Endothelial cell (in vitro differentiated cells): ENCODE measurements around the gene DTNBP1. TPM values are rescaled to one million over a fixed set of nuclear protein-coding genes. Genes with fewer than 3 reads are reported as not detected.

Experiments used
- DNase-seq: peaks from one replicate; pipeline ENCODE4 v3.0.0; 2021; ENCODE audit warnings: low spot score
- H3K27ac Mint-ChIP-seq: one replicate; pipeline ENCODE4 v1.8.0; 2021; ENCODE audit warnings: mixed read lengths, inconsistent platforms; ENCODE audit not compliant: unreplicated experiment
- H3K27me3 Mint-ChIP-seq: one replicate; pipeline ENCODE4 v1.8.0; 2021; ENCODE audit warnings: mild to moderate bottlenecking, moderate library complexity, mixed read lengths, inconsistent platforms; ENCODE audit not compliant: unreplicated experiment
- H3K36me3 Mint-ChIP-seq: one replicate; pipeline ENCODE4 v1.8.0; 2021; ENCODE audit warnings: mild to moderate bottlenecking, low read depth, mixed read lengths, inconsistent platforms; ENCODE audit not compliant: unreplicated experiment
- H3K4me1 Mint-ChIP-seq: one replicate; pipeline ENCODE4 v1.8.0; 2021; ENCODE audit warnings: mild to moderate bottlenecking, mixed read lengths, inconsistent platforms; ENCODE audit not compliant: unreplicated experiment
- H3K4me3 Mint-ChIP-seq: one replicate; pipeline ENCODE4 v1.8.0; 2021; ENCODE audit warnings: mild to moderate bottlenecking, mixed read lengths, inconsistent platforms; ENCODE audit not compliant: unreplicated experiment
- H3K9me3 Mint-ChIP-seq: one replicate; pipeline ENCODE4 v1.8.0; 2021; ENCODE audit warnings: mixed read lengths, inconsistent platforms; ENCODE audit not compliant: unreplicated experiment
- CTCF ChIP-seq: fragments of 200-600 bp; sonication (generic); IDR thresholded peaks from one replicate; pipeline ENCODE4 v1.5.0; 2021; ENCODE audit warnings: antibody characterized with exemption; ENCODE audit not compliant: unreplicated experiment
- total RNA-seq: library from RNA; stranded (reverse); fragmentation: NEBNext Ultra II Directional; extraction: Animal tissue kit (Norgen Biotek cat#: 25700); gene quantifications from one replicate; pipeline ENCODE4 v1.2.1, GENCODE V29; 2021; ENCODE audit not compliant: unreplicated experiment

DTNBP1 gene
- total RNA-seq, 1 donor from 2014 or later = 19.3 TPM

GRCh38 chr6:15531973-15532372 is 130.9 kb downstream of the DTNBP1 start:
- no peak overlapping the region for H3K4me3 Mint-ChIP-seq
- H3K36me3 Mint-ChIP-seq = peaks cover 29% of the 10 kb centered on the region
- TF ChIP-seq CTCF = no peak
- H3K27me3 Mint-ChIP-seq = peaks cover 2% of the 10 kb centered on the region
- no peaks in the 10 kb centered on the region for H3K9me3 Mint-ChIP-seq
- peaks cover 4% of the 10 kb centered on the region for H3K4me1 Mint-ChIP-seq
- no peak overlapping the region for H3K27ac Mint-ChIP-seq
- no peak for DNase-seq

GRCh38 chr6:15530411-15530810 is 132.4 kb downstream of the DTNBP1 start:
- H3K27ac Mint-ChIP-seq = peak overlapping the region; percentile 50
- H3K4me1 Mint-ChIP-seq = peaks cover 5% of the 10 kb centered on the region
- DNase-seq = no peak
- no peak overlapping the region for H3K4me3 Mint-ChIP-seq
- H3K27me3 Mint-ChIP-seq = peaks cover 6% of the 10 kb centered on the region
- TF ChIP-seq CTCF = no peak
- no peaks in the 10 kb centered on the region for H3K9me3 Mint-ChIP-seq
- peaks cover 42% of the 10 kb centered on the region for H3K36me3 Mint-ChIP-seq

GRCh38 chr6:15528870-15529269 is 134.0 kb downstream of the DTNBP1 start:
- TF ChIP-seq CTCF = no peak
- H3K27ac Mint-ChIP-seq = no peak overlapping the region
- DNase-seq = no peak
- peaks cover 56% of the 10 kb centered on the region for H3K36me3 Mint-ChIP-seq
- peaks cover 15% of the 10 kb centered on the region for H3K27me3 Mint-ChIP-seq
- H3K4me3 Mint-ChIP-seq = no peak overlapping the region
- peaks cover 7% of the 10 kb centered on the region for H3K4me1 Mint-ChIP-seq
- H3K9me3 Mint-ChIP-seq = no peaks in the 10 kb centered on the region

GRCh38 chr6:15527838-15528617 is 134.8 kb downstream of the DTNBP1 start:
- H3K9me3 Mint-ChIP-seq = no peaks in the 10 kb centered on the region
- peaks cover 64% of the 10 kb centered on the region for H3K36me3 Mint-ChIP-seq
- H3K27me3 Mint-ChIP-seq = peaks cover 13% of the 10 kb centered on the region
- peak overlapping the region; percentile 68 for H3K4me3 Mint-ChIP-seq
- no peak for DNase-seq
- no peak overlapping the region for H3K27ac Mint-ChIP-seq
- peaks cover 7% of the 10 kb centered on the region for H3K4me1 Mint-ChIP-seq
- TF ChIP-seq CTCF = no peak

GRCh38 chr6:15526212-15526701 is 136.6 kb downstream of the DTNBP1 start:
- TF ChIP-seq CTCF = no peak
- Mint-ChIP-seq H3K36me3 (peaks cover 74% of the 10 kb centered on the region), H3K4me3 (peak overlapping the region; percentile 24), H3K9me3 (no peaks in the 10 kb centered on the region), H3K4me1 (peaks cover 7% of the 10 kb centered on the region), H3K27me3 (peaks cover 13% of the 10 kb centered on the region), H3K27ac (no peak overlapping the region)
- no peak for DNase-seq
